GM12801 (cell line): ENCODE results near the gene IVD.

Experiments used
- CTCF ChIP-seq: IDR thresholded peaks from one replicate; pipeline ENCODE4 v1.5.1; 2011; ENCODE audit warnings: control low read depth; ENCODE audit not compliant: insufficient read length; ENCODE audit errors: extremely low read depth

Gene IVD

GRCh38 chr15:40379853-40380252 is 25.7 kb upstream of the IVD start:
- TF ChIP-seq CTCF, result no peak

- no peak for TF ChIP-seq CTCF
Measured at GRCh38 chr15:40380636-40381035, 25.0 kb upstream of the IVD start.

GRCh38 chr15:40381818-40382529 is 23.6 kb upstream of the IVD start:
- TF ChIP-seq CTCF, result no peak

GRCh38 chr15:40382580-40383456 is 22.8 kb upstream of the IVD start, which contains the start of gene KNSTRN:
Gene KNSTRN, plus strand, starts transcription at chr15:40382721. Its CDS starts 115 bp downstream, at chr15:40382836.
- TF ChIP-seq CTCF, result no peak

GRCh38 chr15:40386480-40386879 is 19.1 kb upstream of the IVD start:
- no peak for TF ChIP-seq CTCF

- no peak for TF ChIP-seq CTCF
Measured at GRCh38 chr15:40388941-40389823, 16.4 kb upstream of the IVD start.
